Fibroblast of skin of back (primary cell): Measurements from ENCODE around the gene GCN1.
A peak's percentile ranks its signal among the peaks of the same experiment; 100 is the strongest.
"Not testable (repeated sequence)": the region's sequence is repeated elsewhere in the genome, so short reads cannot be mapped to it uniquely, and the experiment has no call there.

Experiments
- DNase-seq: peaks from one replicate; pipeline ENCODE4 v3.0.0-alpha.2; 2013

Gene GCN1

DNA sequence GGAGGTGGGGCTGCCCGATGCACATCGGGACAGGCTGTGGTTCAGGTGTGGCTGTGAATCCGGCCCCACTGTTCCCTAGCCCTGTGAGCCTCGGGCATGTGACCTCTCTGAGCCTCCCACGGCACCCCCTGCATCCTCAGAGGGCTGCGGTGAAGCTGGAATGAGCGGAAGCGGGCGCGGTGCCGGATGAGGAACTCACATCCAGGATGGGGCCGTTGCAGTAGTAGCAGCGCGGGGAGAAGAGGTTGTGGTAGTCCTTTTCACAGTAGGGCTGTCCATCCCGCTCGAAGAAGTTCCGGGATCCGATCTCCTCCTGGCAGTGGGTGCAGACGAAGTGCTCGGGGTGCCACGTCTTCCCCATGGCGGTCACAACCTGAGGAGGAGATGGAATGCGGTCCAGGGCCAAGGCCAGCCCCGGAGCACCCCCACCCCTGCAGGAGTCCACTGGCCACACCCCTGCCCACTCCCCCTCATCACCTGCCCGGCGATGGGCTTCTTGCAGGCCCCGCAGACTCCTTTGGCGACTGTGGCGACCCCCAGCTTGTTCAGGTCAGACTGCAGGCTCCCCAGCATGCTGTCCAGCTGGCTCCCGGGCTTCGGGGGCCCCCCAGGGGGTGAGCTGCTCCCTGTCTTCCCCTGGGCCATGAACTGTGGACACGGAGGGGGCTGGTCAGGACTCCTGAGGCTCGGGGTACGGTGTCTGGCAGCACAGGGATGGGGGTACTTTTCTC, 20.3 kb upstream of the GCN1 start:
- no peak for DNase-seq

DNA sequence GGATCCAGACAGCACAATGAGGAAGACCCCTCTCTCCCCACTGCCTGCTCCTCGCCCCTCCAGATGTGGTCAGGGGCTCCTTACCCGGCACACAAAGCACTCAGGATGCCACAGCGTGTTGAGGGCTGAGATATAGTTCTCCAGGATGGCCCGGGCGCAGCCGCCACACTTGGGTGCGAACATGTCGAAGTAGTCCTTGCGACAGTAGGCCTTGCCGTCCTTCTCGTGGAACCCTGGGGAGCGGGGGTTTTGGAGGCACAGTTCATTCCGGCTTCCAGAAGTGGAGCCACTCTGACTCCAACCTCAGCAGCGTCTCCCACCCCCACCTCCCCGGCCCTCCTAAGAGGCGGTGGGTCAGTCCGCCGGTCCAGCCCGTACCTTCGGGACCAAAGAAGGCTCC, 19.2 kb upstream of the GCN1 start:
- DNase-seq, result no peak

DNA sequence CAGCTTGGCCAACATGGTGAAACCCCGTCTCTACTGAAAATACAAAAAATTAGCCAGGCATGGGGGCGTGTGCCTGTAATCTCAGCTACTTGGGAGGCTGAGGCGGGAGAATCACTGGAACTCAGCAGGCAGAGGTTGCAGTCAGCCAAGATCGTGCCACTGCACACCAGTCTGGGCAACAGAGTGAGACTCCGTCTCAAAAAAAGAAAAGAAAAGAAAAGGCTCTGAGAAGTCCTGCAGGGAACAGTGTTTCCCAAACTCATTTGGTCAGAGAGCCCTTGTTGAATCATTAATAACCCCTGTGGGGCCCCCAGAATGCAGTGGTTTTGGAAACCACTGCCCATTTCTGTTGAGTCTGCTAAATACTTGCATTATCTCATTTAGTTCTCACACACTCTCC, 18.7 kb upstream of the GCN1 start:
- not testable (repeated sequence) for DNase-seq

DNA sequence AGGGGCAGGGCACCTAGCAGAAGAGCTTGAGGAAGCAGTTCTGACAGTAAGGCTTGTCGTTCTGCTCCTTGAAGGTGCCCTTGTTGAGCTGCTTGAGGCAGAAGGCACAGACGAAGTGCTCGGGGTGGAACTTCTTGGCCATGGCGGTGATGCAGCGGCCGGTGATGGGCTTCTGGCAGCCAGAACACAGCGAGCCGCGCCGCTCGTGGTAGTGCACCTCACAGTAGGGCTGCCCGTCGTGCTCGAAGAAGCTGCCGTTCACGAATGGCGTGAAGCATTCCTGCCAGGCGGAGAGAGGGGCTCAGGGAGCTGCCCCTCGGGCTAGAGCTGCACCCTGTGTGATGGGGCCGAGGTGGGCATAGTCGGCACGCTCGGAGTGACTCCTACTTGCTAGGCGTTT, 17.8 kb upstream of the GCN1 start:
- no peak for DNase-seq

DNA sequence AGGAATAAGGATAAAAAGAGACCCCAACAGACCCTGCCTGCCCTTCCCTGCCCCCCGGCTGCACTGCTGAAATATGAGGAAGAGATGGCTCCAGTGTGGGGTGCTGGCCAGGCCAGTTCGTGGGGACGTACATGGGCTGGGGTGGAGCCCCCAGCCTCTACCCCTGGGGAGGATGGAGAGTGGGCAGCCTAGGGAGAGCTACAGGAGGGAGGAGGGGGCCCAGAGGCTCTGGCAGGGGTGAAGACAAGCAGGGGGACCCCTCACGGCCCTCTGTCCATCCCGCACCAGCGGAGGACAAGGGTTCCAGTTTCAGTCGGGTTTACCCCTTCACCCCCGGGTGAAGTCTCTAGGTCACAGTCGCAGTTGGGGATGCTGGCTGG, 17.4 kb upstream of the GCN1 start:
- no peak for DNase-seq

DNA sequence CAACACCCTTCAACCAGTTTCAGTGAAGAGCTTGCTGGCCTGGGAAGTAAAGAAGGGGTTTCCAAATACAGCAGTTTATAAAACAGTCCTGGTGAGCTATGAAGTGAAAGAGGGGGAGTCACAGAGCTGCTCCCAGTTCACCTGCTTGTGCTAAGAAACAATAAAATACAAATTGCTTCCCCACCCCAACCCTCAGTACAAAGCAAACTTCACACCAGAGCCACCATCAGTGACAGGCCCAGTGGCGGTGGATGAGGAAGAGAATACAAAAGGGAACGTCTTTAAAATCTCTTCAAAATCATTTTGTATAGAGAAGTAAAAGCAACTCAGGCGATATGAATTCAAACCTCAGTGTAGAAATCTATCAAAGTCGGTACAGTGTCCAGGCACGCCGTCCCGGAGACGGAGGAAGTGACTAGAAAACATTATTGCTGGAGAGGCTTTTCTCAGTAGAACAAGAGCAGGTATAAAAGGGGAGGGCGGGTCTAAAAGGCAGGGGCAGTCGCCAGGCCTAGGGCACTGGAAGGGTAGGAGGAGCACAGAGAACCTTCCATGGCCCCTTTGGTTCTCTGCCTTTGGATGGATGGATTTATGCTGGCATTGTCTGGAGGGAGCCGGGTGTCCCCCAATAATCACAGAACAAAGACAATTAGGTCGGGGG, 16.9 kb upstream of the GCN1 start:
- DNase-seq, result no peak

DNA sequence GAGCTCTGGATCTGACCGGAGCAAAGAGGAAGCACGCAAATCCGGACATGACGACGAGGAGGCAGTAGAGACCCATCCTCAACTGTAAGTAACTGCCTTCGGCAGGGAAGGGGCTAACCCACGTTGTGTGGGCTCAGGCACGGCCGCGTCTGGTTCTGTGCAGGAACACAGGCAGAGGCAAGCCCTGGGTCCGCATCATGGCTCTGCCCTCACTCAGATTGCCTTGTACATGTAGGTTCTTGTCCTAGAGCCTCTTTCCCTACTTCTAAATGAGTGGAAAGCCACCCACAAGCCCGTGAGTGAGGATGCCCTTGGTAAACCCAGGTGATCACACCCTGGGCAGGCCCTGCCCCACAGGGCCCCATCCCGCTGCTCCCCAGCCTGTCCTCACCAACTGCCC, 15.3 kb upstream of the GCN1 start:
- no peak for DNase-seq

DNA sequence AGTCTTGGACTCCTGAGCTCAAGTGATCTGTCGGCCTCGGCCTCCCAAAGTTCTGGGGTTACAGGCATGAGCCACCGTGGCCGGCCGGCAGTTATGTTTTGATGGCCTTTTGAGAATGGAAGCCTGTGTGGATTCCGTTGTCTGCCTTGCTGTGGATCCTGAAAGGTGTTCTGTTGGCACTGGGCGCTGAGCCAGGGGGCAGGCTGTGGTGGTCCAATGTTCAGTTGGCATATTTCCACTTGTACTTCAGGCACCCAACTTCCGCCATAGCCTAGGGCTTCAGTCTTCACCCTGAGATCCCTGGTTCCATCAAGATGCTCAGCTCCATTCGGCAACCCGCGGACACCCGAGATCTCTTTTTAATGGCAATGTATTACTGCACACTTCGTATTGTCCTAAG, 12.7 kb upstream of the GCN1 start:
- no peak for DNase-seq

DNA sequence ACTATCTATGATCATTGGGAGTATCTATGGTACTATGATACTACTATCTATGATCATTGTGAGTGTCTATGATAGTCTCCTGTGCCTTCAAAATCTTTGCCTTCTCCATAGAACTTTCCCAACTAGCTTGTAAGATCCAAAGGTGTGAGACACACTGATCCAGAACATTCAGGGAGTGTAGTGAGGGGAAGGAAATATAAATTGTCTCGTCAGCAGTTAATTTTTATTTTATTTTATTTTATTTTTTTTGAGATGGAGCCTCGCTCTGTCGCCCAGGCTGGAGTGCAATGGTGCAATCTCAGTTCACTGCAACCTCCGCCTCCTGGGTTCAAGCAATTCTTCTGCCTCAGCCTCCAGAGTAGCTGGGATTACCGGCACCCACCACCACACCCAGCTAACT, 12.3 kb upstream of the GCN1 start:
- not testable (repeated sequence) for DNase-seq

DNA sequence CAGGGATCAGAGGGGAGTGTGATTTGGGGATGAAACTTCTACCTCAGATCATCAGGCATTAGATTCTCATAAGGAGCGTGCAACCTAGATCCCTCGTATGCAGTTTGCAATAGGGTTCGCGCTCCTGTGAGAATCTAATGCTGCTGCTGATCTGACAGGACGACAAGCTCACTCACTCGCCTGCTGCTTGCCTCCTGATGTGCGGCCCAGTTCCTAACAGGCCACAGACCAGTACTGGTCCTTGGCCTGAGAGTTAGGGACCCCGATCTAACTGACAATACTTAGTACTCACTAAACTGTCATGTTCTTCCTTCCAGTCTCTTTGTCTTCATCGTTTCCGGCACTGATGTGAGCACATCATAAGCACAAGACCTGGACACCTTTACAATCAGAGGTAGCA, 11.7 kb upstream of the GCN1 start:
- DNase-seq, result no peak

DNA sequence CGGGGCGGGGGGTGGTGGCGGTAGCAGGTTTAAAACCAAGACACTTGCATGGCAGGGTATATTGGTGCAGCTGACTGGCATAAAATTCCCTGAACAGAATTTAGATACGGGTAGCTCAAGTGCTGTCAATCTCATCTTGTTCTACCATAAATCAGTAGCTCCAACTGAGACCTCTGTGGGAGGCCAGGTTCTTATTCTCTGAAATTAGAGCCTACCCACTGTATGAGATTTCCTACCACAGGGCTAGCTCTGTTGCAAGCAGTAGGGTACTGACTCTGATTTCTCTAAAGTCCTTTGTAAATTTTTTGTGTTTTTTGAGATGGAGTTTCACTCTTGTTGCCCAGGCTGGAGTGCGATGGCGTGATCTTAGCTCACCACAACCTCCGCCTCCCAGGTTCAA, 9.7 kb upstream of the GCN1 start:
- no peak for DNase-seq

DNA sequence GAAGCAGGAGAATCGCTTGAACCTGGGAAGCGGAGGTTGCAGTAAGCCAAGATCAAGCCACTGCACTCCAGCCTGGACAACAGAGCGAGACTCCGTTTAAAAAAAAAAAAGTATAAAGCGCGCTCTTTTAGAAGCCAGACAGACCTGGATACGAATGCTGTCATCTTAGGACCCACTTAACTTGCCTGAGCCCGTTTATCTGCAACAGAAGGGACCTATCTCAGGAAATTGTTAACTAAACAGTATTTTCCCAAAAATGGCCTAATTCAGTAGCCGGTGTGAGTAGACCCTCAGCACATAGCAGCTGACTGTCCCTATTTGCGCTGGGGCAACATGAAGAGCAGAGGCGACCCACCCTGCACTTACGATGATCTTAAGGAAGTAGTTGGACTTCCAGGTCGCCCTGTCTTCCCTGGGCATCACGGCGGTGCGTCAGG, 5.9 kb upstream of the GCN1 start:
- no peak for DNase-seq

DNA sequence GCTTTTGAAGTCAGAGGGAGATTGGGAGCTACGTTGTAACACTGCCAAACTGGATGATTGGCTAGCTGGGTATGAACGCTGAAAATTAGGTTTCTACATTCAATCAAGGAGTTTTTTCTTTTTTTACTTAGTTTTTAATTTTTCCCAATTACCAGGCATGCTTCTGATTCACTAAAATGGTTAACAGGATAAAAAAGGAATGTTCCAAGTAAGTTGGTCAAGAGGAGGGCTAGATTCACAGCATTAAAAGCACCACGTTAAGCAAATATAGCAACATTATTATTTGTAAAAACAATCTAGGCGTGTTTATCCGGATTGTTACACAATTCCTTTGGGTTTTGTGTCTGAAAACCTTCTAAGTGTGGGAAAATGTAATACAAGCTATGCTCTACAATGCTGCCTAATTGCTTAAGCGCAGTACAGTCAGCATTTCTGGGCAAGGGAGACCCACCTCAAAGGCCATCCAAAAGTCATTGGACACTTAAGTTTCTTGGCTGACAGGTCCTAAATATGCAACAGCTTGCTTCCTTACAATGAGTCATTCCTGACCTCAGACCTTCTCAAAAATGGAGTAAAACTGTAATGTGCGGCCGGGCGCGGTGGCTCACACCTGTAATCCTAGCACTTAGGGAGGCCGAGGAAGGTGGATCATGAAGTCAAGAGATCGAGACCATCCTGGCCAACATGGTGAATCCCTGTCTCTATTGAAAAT, 5.2 kb upstream of the GCN1 start:
- peak; percentile 42 for DNase-seq

DNA sequence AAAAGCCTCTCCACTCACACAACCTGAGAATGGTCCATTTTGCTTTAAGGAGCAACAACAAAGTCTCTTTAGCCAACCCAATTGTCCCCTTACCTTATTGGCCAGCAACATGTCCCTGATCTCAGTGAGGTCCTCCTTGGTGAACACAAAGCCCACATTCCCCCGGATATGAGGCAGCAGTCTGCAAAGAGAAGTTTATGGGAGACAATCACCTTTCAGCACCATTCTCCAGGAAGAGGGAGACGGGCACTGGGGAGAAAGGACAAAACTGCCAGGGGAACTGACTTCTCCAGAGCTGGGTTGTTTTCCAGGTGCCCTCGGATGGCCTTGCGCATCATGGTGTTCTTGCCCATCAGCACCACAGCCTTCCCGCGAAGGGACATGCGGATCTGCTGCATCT, 4.5 kb upstream of the GCN1 start:
- DNase-seq, result no peak

DNA sequence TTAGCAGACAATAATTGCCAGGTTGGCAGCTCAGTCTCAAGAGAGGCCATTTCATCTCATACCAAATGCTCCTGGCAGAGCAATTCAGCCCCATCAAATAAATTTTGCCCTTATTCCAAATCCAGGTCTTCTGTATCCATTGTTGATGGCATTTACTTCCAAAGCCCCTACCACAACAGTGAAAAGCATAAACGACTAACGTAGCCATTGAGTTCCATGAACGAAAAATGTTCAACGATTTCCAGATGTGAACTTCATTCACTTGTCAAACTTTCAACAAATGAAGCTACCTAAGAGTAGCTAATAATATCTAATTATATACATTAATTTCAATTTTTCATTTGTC, 3.0 kb upstream of the GCN1 start:
- no peak for DNase-seq

DNA sequence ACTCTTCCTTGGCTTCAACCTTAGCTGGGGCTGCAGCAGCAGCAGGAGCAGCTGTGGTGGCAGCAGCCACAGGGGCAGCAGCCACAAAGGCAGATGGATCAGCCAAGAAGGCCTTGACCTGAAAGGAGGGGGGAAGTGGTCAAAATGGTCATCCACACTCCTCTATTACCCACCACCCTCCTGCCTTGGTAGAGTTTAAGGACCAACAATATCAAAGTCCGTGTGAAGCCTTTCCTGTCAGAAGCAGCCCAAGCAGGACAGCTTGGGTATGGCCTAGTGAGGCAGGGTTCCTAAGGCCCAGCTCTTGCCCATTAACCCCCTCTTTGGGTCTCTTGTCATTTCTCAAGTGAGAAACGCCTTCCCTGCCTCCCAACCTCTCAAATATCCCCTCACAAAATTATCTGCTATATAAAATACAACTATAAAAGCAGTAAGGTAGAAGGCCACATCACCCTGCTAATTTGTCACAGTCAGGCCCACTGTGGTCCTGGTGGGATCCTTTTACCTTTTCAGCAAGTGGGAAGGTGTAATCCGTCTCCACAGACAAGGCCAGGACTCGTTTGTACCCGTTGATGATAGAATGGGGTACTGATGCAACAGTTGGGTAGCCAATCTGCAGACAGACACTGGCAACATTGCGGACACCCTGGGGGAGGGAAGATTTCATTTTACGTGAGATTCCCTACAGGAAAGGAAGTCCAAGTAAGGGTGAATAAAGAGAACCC, 2.5 kb upstream of the GCN1 start:
- not testable (repeated sequence) for DNase-seq

DNA sequence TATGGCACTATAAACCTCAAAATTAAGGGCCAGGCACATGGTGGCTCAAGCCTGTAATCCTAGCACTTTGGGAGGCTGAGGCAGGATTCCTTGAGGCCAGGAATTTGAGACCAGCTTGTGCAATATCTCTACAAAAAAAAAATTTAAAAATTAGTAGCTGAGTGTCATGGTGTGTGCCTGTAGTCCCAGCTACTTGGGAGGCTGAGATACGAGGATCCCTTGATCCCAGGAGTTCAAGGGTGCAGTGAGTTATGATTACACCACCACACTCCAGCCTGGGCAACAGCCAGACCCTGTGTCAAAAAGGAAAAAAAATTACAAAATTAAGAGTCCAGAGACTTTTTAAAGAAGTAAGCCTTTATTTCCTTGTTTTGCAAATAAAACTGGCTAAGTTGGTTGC, 1.8 kb upstream of the GCN1 start:
- DNase-seq, result no peak

DNA sequence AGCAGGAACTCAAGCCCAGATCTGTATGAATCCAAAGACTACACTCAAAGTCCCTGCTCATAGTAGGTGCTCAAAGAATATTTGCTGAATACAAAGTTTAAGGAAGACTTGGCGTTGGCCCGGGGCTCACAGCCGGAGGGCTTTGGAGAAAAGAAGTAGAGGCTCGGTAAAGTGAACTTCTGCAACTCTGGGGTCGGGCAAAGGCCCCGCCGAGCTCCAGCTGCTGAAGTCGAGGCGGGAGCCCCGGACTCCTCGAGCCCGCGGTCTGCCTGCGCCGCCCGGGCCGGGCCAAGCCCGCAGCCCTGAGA, 335 bp downstream of the GCN1 start:
- DNase-seq, result no peak

DNA sequence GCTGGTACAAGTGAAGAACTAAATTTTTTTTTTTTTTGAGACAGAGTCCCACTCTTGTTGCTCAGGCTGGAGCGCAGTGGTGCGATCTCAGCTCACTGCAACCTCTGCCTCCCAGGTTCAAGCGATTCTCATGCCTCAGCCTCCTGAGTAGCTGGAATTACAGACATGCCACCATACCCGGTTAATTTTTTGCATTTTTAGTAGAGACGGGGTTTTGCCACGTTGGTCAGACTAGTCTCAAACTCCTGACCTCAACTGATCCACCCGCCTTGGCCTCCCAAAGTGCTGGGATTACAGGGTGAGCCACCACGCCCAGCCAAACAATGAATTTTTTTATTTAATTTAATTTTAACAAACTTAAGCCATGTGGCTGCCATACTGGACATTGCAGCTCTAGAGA, 1.2 kb downstream of the GCN1 start:
- DNase-seq, result not testable (repeated sequence)

DNA sequence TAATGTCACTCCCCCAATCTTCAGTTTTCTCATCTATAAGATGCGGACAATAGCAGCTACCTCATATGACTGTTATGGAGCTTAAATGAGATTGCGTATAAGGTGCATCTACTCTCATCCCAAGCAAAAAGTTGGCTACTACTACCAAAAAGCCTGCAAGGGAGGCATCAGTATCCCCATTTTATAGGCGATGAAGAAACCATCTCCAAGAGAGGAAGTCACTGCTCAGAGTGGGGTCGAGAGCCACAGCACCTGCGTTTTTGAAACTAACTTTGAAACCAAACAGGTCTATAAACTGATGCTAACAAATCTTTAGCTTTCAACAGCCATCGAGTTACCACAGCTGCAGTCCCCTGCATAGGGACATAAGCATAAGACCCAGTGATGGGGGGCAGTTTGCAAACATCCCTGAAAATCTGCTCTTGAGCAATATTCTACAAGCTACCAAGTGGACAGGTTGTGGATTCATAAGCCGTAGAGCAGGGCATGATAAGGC, 3.5 kb downstream of the GCN1 start:
- no peak for DNase-seq

DNA sequence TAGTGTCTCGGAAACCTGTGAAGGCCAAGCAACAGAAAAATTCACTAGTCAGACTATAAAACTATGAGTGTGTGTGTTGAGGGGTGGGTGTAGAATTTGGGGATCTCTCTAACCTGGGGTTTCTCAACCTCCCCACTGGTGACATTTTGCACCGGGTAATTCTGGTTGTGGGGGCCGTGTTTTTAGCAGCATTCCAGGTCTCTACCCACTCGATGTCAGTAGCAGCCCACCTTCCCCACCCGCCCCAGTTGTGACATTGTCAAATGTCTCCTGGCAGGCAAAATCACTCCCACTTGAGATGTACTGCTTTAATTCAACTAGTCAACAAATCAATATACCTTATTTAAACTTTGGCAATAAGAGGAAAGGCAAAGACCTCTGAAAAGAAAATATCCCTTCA, 4.1 kb downstream of the GCN1 start:
- no peak for DNase-seq

DNA sequence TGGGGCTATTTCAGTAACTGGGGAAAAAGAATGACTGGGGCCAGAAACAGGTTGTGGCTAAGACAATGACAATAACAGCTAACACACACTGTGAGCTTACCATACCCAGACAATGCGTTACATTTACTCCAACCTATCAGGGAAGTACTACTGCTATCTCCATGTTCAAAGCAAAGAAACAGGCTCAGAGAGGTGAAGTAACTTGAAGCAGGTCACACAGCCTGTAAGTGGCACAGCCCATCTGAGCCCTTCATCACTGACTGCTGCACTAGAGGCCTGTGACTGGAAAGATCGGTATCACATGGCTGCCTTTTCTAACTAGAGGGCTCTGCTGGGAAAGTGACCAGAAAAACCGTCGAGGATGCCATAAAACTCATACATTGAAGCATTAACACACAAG, 7.9 kb downstream of the GCN1 start:
- DNase-seq, result no peak

DNA sequence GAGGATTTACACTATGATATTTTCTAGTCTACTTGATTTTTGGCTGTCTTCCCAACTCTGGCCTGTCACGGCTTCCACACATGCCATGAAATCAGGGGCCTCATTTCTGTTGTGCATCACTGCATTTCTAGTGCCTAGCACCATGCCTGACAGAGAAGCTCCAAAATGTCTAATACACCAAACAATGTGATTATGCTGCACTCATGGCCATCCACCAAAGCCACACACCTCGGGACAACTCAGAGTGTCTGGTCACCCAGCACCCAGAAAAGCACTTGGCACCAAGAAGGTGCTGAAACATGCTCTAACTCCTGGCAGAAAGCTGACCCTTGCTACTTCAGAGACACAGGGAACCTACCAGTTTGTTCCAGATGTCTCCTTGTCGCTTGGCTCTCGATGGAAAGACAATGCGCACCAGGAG, 11.3 kb downstream of the GCN1 start:
- peak; percentile 29 for DNase-seq
